H9 (cell line): ENCODE data around the gene EBF4. TPM values are rescaled to one million over a fixed set of nuclear protein-coding genes. Genes with fewer than 3 reads are reported as not detected.

Experiments
- DNase-seq: peaks from one replicate; pipeline ENCODE4 v3.0.0-alpha.2; 2017
- H2AFZ ChIP-seq: one replicate; pipeline ENCODE4 v1.6.1; 2013; ENCODE audit warnings: mild to moderate bottlenecking, low read length, control low read depth, moderate library complexity
- H2AK5ac ChIP-seq: 2 replicates; pipeline ENCODE4 v1.6.1; 2013; ENCODE audit warnings: low read length, control low read depth, mixed read lengths; ENCODE audit not compliant: insufficient read length
- H2BK120ac ChIP-seq: one replicate; pipeline ENCODE4 v1.6.1; 2013; ENCODE audit warnings: low read depth, mild to moderate bottlenecking, low read length, control low read depth, inconsistent platforms; ENCODE audit not compliant: poor library complexity, severe bottlenecking
- H2BK12ac ChIP-seq: 2 replicates; pipeline ENCODE4 v1.6.1; 2013; ENCODE audit warnings: low read length, control low read depth, mixed read lengths, low read depth; ENCODE audit not compliant: insufficient read length
- H2BK15ac ChIP-seq: 2 replicates; pipeline ENCODE4 v1.6.1; 2013; ENCODE audit warnings: low read depth, low read length, control low read depth
- H2BK20ac ChIP-seq: one replicate; pipeline ENCODE4 v1.6.1; 2013; ENCODE audit warnings: low read depth, mild to moderate bottlenecking, low read length, control low read depth, inconsistent platforms; ENCODE audit not compliant: poor library complexity, severe bottlenecking
- H2BK5ac ChIP-seq: 2 replicates; pipeline ENCODE4 v1.6.1; 2013; ENCODE audit warnings: low read length, control low read depth, mixed read lengths; ENCODE audit not compliant: insufficient read length
- H3K14ac ChIP-seq: 2 replicates; pipeline ENCODE4 v1.6.1; 2013; ENCODE audit warnings: low read length, control low read depth; ENCODE audit not compliant: insufficient read depth
- H3K18ac ChIP-seq: 2 replicates; pipeline ENCODE4 v1.6.1; 2013; ENCODE audit warnings: low read depth, mild to moderate bottlenecking, mixed read lengths, low read length, control low read depth; ENCODE audit not compliant: insufficient read length
- H3K23ac ChIP-seq: 2 replicates; pipeline ENCODE4 v1.6.1; 2013; ENCODE audit warnings: low read length, control low read depth, mixed read lengths, low read depth; ENCODE audit not compliant: insufficient read length
- H3K23me2 ChIP-seq: 2 replicates; pipeline ENCODE4 v1.6.1; 2013; ENCODE audit warnings: low read depth, mild to moderate bottlenecking, mixed read lengths, low read length, control low read depth; ENCODE audit not compliant: insufficient read length, poor library complexity, severe bottlenecking
- H3K27ac ChIP-seq: 2 replicates; pipeline ENCODE4 v1.5.1; 2013; ENCODE audit warnings: low read length, control low read depth, mixed read lengths, low read depth; ENCODE audit not compliant: insufficient read length
- H3K27me3 ChIP-seq: 2 replicates; pipeline ENCODE4 v1.6.1; 2013; ENCODE audit warnings: low read length, control low read depth, inconsistent platforms; ENCODE audit not compliant: insufficient read depth
- H3K4ac ChIP-seq: 2 replicates; pipeline ENCODE4 v1.6.1; 2013; ENCODE audit warnings: low read depth, mild to moderate bottlenecking, control low read depth, inconsistent platforms, low read length, moderate library complexity
- H3K4me1 ChIP-seq: 2 replicates; pipeline ENCODE4 v1.6.1; 2013; ENCODE audit warnings: low read length, control low read depth, inconsistent platforms; ENCODE audit not compliant: insufficient read depth
- H3K4me2 ChIP-seq: 2 replicates; pipeline ENCODE4 v1.6.1; 2013; ENCODE audit warnings: low read length, control low read depth, mixed read lengths; ENCODE audit not compliant: insufficient read length, insufficient read depth
- H3K56ac ChIP-seq: 2 replicates; pipeline ENCODE4 v1.6.1; 2013; ENCODE audit warnings: low read depth, mild to moderate bottlenecking, mixed read lengths, low read length, control low read depth; ENCODE audit not compliant: insufficient read length
- H3K79me1 ChIP-seq: 2 replicates; pipeline ENCODE4 v1.6.1; 2013; ENCODE audit warnings: low read depth, mild to moderate bottlenecking, moderate library complexity, low read length, control low read depth, inconsistent platforms; ENCODE audit not compliant: insufficient read depth, poor library complexity, severe bottlenecking
- H3K79me2 ChIP-seq: 2 replicates; pipeline ENCODE4 v1.6.1; 2013; ENCODE audit warnings: low read length, control low read depth, inconsistent platforms; ENCODE audit not compliant: insufficient read depth
- H3K9ac ChIP-seq: 2 replicates; pipeline ENCODE4 v1.6.1; 2013; ENCODE audit warnings: low read length, control low read depth, mixed read lengths; ENCODE audit not compliant: insufficient read length; ENCODE audit errors: extremely low read depth
- H3K9me3 ChIP-seq: one replicate; pipeline ENCODE4 v1.6.1; 2013; ENCODE audit warnings: low read depth, low read length, inconsistent platforms; ENCODE audit not compliant: control insufficient read depth
- H3T11ph ChIP-seq: one replicate; pipeline ENCODE4 v1.6.1; 2013; ENCODE audit warnings: mild to moderate bottlenecking, low read length, control low read depth, inconsistent platforms
- H4K20me1 ChIP-seq: one replicate; pipeline ENCODE4 v1.6.1; 2013; ENCODE audit not compliant: control insufficient read depth, insufficient read length, insufficient read depth
- H4K5ac ChIP-seq: 2 replicates; pipeline ENCODE4 v1.6.1; 2013; ENCODE audit warnings: low read depth, mild to moderate bottlenecking, mixed read lengths, low read length, control low read depth; ENCODE audit not compliant: insufficient read length
- H4K8ac ChIP-seq: replicated peaks from 2 replicates; pipeline ENCODE4 v1.6.1; 2013; ENCODE audit warnings: low read length, control low read depth, mixed read lengths, low read depth; ENCODE audit not compliant: insufficient read length
- H4K91ac ChIP-seq: 2 replicates; pipeline ENCODE4 v1.6.1; 2013; ENCODE audit warnings: low read depth, mild to moderate bottlenecking, moderate library complexity, mixed read lengths, low read length, control low read depth; ENCODE audit not compliant: insufficient read length
- H3K27ac Mint-ChIP-seq, 3 experiments: 2 replicates in 2 of 3; 3 replicates in 1 of 3; pipeline ENCODE4 v1.8.0; 2020 to 2021; ENCODE audit warnings: mixed read lengths in 3 of 3, mild to moderate bottlenecking in 1 of 3, moderate library complexity in 1 of 3
- H3K27me3 Mint-ChIP-seq: 2 replicates; pipeline ENCODE4 v1.8.0; 2021; ENCODE audit warnings: low read depth, mild to moderate bottlenecking, moderate library complexity, mixed read lengths
- H3K36me3 Mint-ChIP-seq, 3 experiments: 2 replicates in 2 of 3; 3 replicates in 1 of 3; pipeline ENCODE4 v1.8.0; 2020 to 2021; ENCODE audit warnings: low read depth in 3 of 3, mixed read lengths in 3 of 3; ENCODE audit not compliant: insufficient read depth in 1 of 3
- H3K4me1 Mint-ChIP-seq, 2 experiments: 2 replicates each; pipeline ENCODE4 v1.8.0; 2020; ENCODE audit warnings: mixed read lengths in 2 of 2
- H3K4me3 Mint-ChIP-seq, 2 experiments: 2 replicates in 1 of 2; 3 replicates in 1 of 2; pipeline ENCODE4 v1.8.0; 2020 to 2021; ENCODE audit warnings: mild to moderate bottlenecking in 2 of 2, mixed read lengths in 2 of 2, moderate library complexity in 1 of 2
- H3K9me3 Mint-ChIP-seq, 2 experiments: 2 replicates in 1 of 2; 3 replicates in 1 of 2; pipeline ENCODE4 v1.8.0; 2020; ENCODE audit warnings: mild to moderate bottlenecking in 2 of 2, mixed read lengths in 2 of 2, moderate library complexity in 1 of 2
- WGBS: extraction: QIAGEN DNeasy Blood & Tissue Kit; methylation state at CpG from one replicate; pipeline ENCODE4 v1.1.7; 2013; ENCODE audit warnings: missing lambda C conversion rate, low lambda C conversion rate, mixed read lengths; ENCODE audit not compliant: insufficient read length; ENCODE audit errors: extremely low coverage; 5-methylcytosine and 5-hydroxymethylcytosine counted together
- total RNA-seq: library from RNA; stranded (reverse); gene quantifications from 2 replicates; pipeline ENCODE4 v1.2.1, GENCODE V29; 2021
- TF ChIP-seq, protein P1 (sequence below): fragments of 200-600 bp; sonication (generic); conservative IDR thresholded peaks from 3 replicates; pipeline ENCODE4 v1.8.0; 2021; ENCODE audit warnings: antibody characterized with exemption, mild to moderate bottlenecking

EBF4 gene
- total RNA-seq, 1 experiment from 2014 or later, result 3.9 TPM

DNA sequence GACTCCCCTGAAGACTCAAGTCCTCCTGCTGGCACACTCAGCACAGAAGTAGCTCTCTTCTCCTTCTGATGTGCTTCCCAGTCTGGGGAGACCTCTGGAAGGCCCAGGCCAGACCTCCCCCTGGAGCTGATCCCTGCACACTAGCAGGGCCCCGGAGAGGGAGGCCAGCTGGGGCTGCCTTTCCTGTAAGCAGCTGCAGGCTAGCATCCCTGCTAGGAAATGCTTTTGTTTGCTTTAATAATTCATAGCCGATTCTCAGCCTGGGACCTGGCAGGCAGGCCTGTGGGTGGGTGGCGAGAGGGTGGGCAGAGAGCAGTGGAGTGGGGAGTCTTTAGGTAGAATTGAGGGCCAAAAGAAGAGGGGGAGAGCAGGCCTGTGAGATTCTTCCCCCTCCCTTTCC lies 5.2 kb downstream of the EBF4 start:
- Histone ChIP-seq H3K4ac (no peak overlapping the region), H3K9ac (no peak overlapping the region), H4K91ac (no peak overlapping the region), H3K79me1 (no peaks in the 10 kb centered on the region), H2BK20ac (no peak overlapping the region), H3K4me2 (no peak overlapping the region), H3K23me2 (no peaks in the 10 kb centered on the region), H4K8ac (no peak overlapping the region), H4K20me1 (no peaks in the 10 kb centered on the region), H4K5ac (no peak overlapping the region), H3K27me3 (peaks cover 31% of the 10 kb centered on the region), H3K79me2 (no peaks in the 10 kb centered on the region), H2BK120ac (no peak overlapping the region), H3K23ac (no peak overlapping the region), H3K27ac (no peak overlapping the region), H3T11ph (no peak overlapping the region), H3K56ac (no peak overlapping the region), H3K18ac (no peak overlapping the region), H3K4me1 (no peaks in the 10 kb centered on the region; the same call in 1 of the 2 replicates), H3K14ac (no peak overlapping the region), H3K9me3 (no peaks in the 10 kb centered on the region), H2BK12ac (no peak overlapping the region), H2AK5ac (no peak overlapping the region), H2BK5ac (no peak overlapping the region), H2BK15ac (no peak overlapping the region), H2AFZ (no peak overlapping the region)
- Mint-ChIP-seq H3K4me3 (no peak overlapping the region), H3K27ac (no peak overlapping the region), H3K9me3 (no peaks in the 10 kb centered on the region; a peak in 1 of 5 replicates), H3K4me1 (peaks cover 28 to 51% of the 10 kb centered on the region in 2 experiments), H3K27me3 (peaks cover 91% of the 10 kb centered on the region), H3K36me3 (no peaks in the 10 kb centered on the region; a peak in 1 of 7 replicates)
- DNase-seq, result no peak
- TF ChIP-seq, protein P1, sequence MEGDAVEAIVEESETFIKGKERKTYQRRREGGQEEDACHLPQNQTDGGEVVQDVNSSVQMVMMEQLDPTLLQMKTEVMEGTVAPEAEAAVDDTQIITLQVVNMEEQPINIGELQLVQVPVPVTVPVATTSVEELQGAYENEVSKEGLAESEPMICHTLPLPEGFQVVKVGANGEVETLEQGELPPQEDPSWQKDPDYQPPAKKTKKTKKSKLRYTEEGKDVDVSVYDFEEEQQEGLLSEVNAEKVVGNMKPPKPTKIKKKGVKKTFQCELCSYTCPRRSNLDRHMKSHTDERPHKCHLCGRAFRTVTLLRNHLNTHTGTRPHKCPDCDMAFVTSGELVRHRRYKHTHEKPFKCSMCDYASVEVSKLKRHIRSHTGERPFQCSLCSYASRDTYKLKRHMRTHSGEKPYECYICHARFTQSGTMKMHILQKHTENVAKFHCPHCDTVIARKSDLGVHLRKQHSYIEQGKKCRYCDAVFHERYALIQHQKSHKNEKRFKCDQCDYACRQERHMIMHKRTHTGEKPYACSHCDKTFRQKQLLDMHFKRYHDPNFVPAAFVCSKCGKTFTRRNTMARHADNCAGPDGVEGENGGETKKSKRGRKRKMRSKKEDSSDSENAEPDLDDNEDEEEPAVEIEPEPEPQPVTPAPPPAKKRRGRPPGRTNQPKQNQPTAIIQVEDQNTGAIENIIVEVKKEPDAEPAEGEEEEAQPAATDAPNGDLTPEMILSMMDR, result no peak
- WGBS, result no CpG with 5 or more reads among the region's 3 CpGs
